Pancreas (tissue), 10 donors: ENCODE results near the gene HYAL4. TPM values are rescaled to one million over a fixed set of nuclear protein-coding genes. Genes with fewer than 3 reads are reported as not detected.
A peak's percentile ranks its signal among the peaks of the same experiment; 100 is the strongest.
"Not testable (repeated sequence)": the region's sequence is repeated elsewhere in the genome, so short reads cannot be mapped to it uniquely, and the experiment has no call there.

Experiments
- ATAC-seq, 4 donors: fragments of 200-7000 bp; cut with Tn5 transposase; one replicate each; pipeline versions ENCODE4 v1.8.0 to v1.9.1; 2020; ENCODE audit warnings: mild to moderate bottlenecking in 4 of 4, moderate library complexity in 4 of 4
- DNase-seq, 6 donors: peaks; one replicate each; pipeline ENCODE4 v3.0.0-alpha.2; 2020
- FAIRE-seq: peaks from 2 replicates; lab custom pipeline; 2012; peaks lifted over from hg19 to GRCh38; lab: Jason Lieb, UNC
- H3K27ac ChIP-seq, 4 donors: fragments of 200-600 bp; sonication (generic); 1 replicate in 3 of 4; 2 replicates in 1 of 4; pipeline versions ENCODE4 v1.5.0 to v1.8.0; 2020
- H3K27me3 ChIP-seq, 4 donors: fragments of 200-600 bp; one replicate each; pipeline ENCODE4 v1.8.0; 2021
- H3K36me3 ChIP-seq, 3 donors: fragments of 200-600 bp; sonication (generic) in 1 of 3; one replicate each; pipeline versions ENCODE4 v1.5.0 to v1.8.0; 2020 to 2021
- H3K4me1 ChIP-seq, 3 donors: fragments of 200-600 bp; one replicate each; pipeline ENCODE4 v1.8.0; 2021
- H3K4me3 ChIP-seq, 4 donors: fragments of 200-600 bp; sonication (generic) in 2 of 4; one replicate each; pipeline versions ENCODE4 v1.5.0 to v1.8.0; 2020 to 2021
- H3K9me3 ChIP-seq, 4 donors: fragments of 200-600 bp; one replicate each; pipeline ENCODE4 v1.8.0; 2021
- CTCF ChIP-seq, 4 donors: fragments of 200-600 bp; sonication (generic) in 3 of 4; IDR thresholded peaks; one replicate each; pipeline versions ENCODE4 v1.5.0 to v1.8.0; 2021; ENCODE audit warnings: antibody characterized with exemption in 4 of 4
- WGBS, 2 donors: extraction: QIAGEN DNeasy Blood & Tissue Kit; methylation state at CpG; one replicate each; pipeline ENCODE4 v1.1.7; 2013; 5-methylcytosine and 5-hydroxymethylcytosine counted together
- intact Hi-C, 3 donors: fragments of 100-400 bp; cut with DNase I; formaldehyde crosslinking; loops; one replicate each; pipeline versions ENCODE4 v1.11.1 to v1.14.2; 2022
- polyA plus RNA-seq, 2 donors: library from polyadenylated mRNA; stranded (reverse); fragments of 200-250 nt; gene quantifications; one replicate each; pipeline ENCODE4 v1.2.3, GENCODE V29; 2013
- total RNA-seq, 6 donors: library from RNA; stranded (reverse); fragmentation: NEBNext Ultra II Directional in 4 of 6; extraction: Animal tissue kit (Norgen Biotek cat#: 25700) in 4 of 6; gene quantifications; one replicate each; pipeline versions ENCODE4 v1.2.1 to v1.2.4, GENCODE V29; 2021 to 2023
- donor health status: healthy with polysubstance abuse.
- donor health status: DM: no; HTN: no; CAD: no; lungs with moderate emphysema.
- donor health status: DM: no; HTN: no; CAD: no.
- donor health status: control.
- donor health status: control.
- donor health status: Bipolar disorder and iron deficiency.
- donor health status: DM: yes; HTN: yes; CAD: no.
- donor health status: DM: no; HTN: no; CAD: no.
- donor health status: DM: no; HTN: no; CAD: no.
- donor health status: DM: yes; HTN: yes; CAD: no.

HYAL4 gene
- total and polyA plus RNA-seq, 8 donors = not detected

- intact Hi-C loops = no loop called here
- no peak overlapping the region for H3K4me3 ChIP-seq
- no peak overlapping the region for H3K27ac ChIP-seq
- H3K4me1 ChIP-seq = peaks cover 0 to 5% (median 4%) of the 10 kb centered on the region in 3 donors
- WGBS, 2 donors = 79 to 82% methylated on average over 3 of the region's 3 CpGs
- H3K36me3 ChIP-seq = no peaks in the 10 kb centered on the region
- DNase-seq = no peak
- ATAC-seq = no peak
- H3K27me3 ChIP-seq = no peaks in the 10 kb centered on the region
- no peak for TF ChIP-seq CTCF (IDR thresholded peaks at IDR 0.05)
- no peaks in the 10 kb centered on the region for H3K9me3 ChIP-seq
- FAIRE-seq = no peak
Measured at GRCh38 chr7:123823898-123824753, 20.8 kb upstream of the HYAL4 start.

GRCh38 chr7:123824754-123825067 is 20.3 kb upstream of the HYAL4 start:
- Histone ChIP-seq H3K27ac (no peak overlapping the region), H3K9me3 (no peaks in the 10 kb centered on the region), H3K36me3 (no peaks in the 10 kb centered on the region), H3K4me3 (no peak overlapping the region), H3K27me3 (no peaks in the 10 kb centered on the region), H3K4me1 (peaks cover 0 to 5% (median 4%) of the 10 kb centered on the region in 3 donors)
- DNase-seq = peak in 2 of 6 donors; percentile 4 to 24
- no peak for FAIRE-seq
- 5 to 9% methylated on average over 1 of the region's 1 CpG for WGBS, 2 donors
- TF ChIP-seq CTCF (IDR thresholded peaks at IDR 0.05) = no peak
- ATAC-seq = peak; percentile 76 to 100 (median 97)
- intact Hi-C loops = no loop called here

GRCh38 chr7:123828805-123829204 is 16.2 kb upstream of the HYAL4 start:
- Histone ChIP-seq H3K4me1 (peaks cover 0 to 5% (median 4%) of the 10 kb centered on the region in 3 donors), H3K9me3 (no peaks in the 10 kb centered on the region), H3K36me3 (no peaks in the 10 kb centered on the region), H3K4me3 (no peak overlapping the region), H3K27ac (no peak overlapping the region), H3K27me3 (no peaks in the 10 kb centered on the region)
- intact Hi-C loops = no loop called here
- ATAC-seq (no peak), FAIRE-seq (no peak), DNase-seq (no peak)
- TF ChIP-seq CTCF (IDR thresholded peaks at IDR 0.05) = no peak
- WGBS, 2 donors = 54 to 64% methylated on average over 2 of the region's 2 CpGs

GRCh38 chr7:123836656-123837055 is 8.3 kb upstream of the HYAL4 start:
- Histone ChIP-seq H3K9me3 (no peaks in the 10 kb centered on the region), H3K27ac (no peak overlapping the region), H3K4me3 (no peak overlapping the region), H3K4me1 (no peaks in the 10 kb centered on the region), H3K36me3 (no peaks in the 10 kb centered on the region), H3K27me3 (no peaks in the 10 kb centered on the region)
- intact Hi-C loops = no loop called here
- ATAC-seq (no peak), DNase-seq (no peak), FAIRE-seq (no peak)
- WGBS, 2 donors = 86 to 96% methylated on average over 4 of the region's 4 CpGs
- no peak for TF ChIP-seq CTCF (IDR thresholded peaks at IDR 0.05)

- not testable (repeated sequence) for ATAC-seq
Measured at GRCh38 chr7:123839106-123839505, 5.9 kb upstream of the HYAL4 start.

GRCh38 chr7:123844142-123844541 is 827 bp upstream of the HYAL4 start:
- WGBS, 2 donors = 85 to 89% methylated on average over 7 of the region's 7 CpGs
- intact Hi-C loops, FAIRE-seq: not testable (repeated sequence)

More at GRCh38 chr7:123839106-123839505, 5.9 kb upstream of the HYAL4 start:
- H3K27ac ChIP-seq, intact Hi-C loops, DNase-seq, H3K4me3 ChIP-seq, H3K36me3 ChIP-seq, FAIRE-seq, H3K27me3 ChIP-seq, H3K9me3 ChIP-seq, H3K4me1 ChIP-seq: not testable (repeated sequence)
- 92 to 95% methylated on average over 2 of the region's 2 CpGs for WGBS, 2 donors

More at GRCh38 chr7:123844142-123844541, 827 bp upstream of the HYAL4 start:
- not testable (repeated sequence) for DNase-seq, H3K27ac ChIP-seq, H3K36me3 ChIP-seq, H3K4me1 ChIP-seq, H3K9me3 ChIP-seq, H3K27me3 ChIP-seq, H3K4me3 ChIP-seq, ATAC-seq
